Left renal cortex interstitium (tissue), 4 donors: ENCODE measurements around the gene ARL9. TPM values are rescaled to one million over a fixed set of nuclear protein-coding genes. Genes with fewer than 3 reads are reported as not detected.
"Not testable (repeated sequence)": the region's sequence is repeated elsewhere in the genome, so short reads cannot be mapped to it uniquely, and the experiment has no call there.

Experiments used
- DNase-seq, 4 donors: peaks; one replicate each; pipeline ENCODE4 v3.0.0-alpha.2; 2013; ENCODE audit warnings: low read depth in 4 of 4, low spot score in 2 of 4, missing footprints in 1 of 4
- polyA plus RNA-seq, 4 donors: library from polyadenylated mRNA; unstranded; fragments of 120-200 nt; gene quantifications; one replicate each; pipeline ENCODE4 v1.2.1, GENCODE V29; 2013; ENCODE audit not compliant: insufficient read length in 4 of 4

The ARL9 gene
- 1 to 10 TPM in 3 of 4 donors, under 1 TPM in 1; 0.62 to 2.0 (median 1.2) TPM for polyA plus RNA-seq

DNA sequence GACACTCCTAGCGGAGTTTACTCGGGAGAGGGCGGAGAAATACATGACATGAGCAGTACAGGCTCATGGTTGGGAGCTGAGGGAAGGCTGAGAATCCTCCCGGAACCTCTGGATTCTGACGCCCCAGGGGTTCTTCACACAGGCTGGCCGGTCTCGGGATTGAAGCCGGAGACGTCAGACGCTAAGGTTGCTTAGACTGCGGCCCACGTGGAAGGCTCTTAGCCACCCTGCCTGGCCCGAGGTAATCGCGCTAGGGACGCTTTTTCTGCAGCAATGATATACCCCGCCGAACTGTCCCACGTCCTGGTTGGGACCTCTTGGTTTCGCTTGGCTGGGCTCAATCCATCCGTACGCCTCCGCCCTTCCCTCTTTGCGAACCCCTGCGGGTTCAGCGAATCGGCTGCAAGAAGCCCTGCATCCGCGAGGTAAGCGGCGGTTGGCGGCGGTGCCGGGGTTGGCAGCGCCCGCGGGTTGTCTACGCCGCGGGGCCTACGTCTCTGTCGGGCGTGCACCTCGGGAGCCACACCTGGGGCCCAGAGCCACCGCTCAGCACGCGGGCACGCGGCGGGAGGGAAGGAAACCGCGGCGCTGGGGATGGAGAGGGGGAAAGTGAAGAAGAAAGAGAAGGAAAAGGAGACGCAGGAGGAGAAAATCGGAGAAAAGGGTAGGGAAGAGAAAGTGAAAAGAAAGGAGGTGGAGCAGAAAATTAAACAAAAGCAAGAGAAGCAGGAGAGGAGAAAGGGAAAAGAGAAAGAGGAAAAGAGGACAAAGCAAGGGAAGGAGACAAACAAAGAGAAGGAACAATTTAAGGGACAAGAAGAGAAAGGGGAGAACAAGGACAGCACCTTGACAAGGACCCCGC, at the start of gene ARL9:
Gene ARL9 (plus strand): TSS at position 523 of the 862 bp plus-strand sequence. CDS start 72 bp downstream, at position 595.
- DNase-seq: peak; percentile 31 to 45 (median 38)

- no peak for DNase-seq
Observed at GRCh38 chr4:56460085-56460484, 45.5 kb upstream of the ARL9 start.

DNA sequence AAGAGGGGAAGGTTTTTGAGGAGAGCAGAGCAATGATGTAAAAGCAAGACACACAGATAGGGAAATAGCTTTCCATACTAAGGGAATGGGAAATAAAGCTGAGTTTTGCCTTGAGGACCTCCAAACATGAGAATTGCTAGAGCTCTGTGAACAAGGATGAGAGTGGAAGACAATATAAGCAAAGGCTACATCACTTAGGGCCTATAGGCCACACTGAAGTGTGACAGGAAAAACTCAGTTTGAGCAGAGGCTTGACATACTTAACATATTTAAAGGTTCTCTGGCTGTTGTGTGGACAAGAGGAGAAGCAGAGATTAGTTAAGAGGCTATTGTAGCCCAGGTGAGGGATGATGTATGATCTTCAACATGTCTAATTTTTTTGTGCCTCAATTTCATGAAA, 43.4 kb upstream of the ARL9 start:
- no peak for DNase-seq

- DNase-seq: no peak
Observed at GRCh38 chr4:56463711-56464110, 41.9 kb upstream of the ARL9 start.

DNA sequence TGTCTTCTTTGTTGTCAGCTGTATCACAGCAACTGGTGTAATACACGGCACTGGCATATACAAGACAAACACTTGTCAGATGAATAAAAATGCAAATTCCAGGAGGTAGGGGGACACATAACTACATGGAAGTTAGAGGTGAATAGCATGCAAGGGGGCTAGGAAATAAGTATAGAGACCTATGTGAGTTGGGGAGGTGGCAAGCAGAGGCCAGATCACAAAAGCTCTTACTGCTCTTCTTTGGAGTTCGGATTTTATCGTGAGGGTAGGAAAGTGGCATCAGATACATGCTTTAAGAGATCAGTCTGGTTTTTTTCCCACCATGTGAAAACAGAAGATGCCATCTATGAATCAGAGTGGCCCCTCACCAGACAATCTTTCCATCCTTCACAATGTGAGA, 41.0 kb upstream of the ARL9 start:
- DNase-seq: no peak

DNA sequence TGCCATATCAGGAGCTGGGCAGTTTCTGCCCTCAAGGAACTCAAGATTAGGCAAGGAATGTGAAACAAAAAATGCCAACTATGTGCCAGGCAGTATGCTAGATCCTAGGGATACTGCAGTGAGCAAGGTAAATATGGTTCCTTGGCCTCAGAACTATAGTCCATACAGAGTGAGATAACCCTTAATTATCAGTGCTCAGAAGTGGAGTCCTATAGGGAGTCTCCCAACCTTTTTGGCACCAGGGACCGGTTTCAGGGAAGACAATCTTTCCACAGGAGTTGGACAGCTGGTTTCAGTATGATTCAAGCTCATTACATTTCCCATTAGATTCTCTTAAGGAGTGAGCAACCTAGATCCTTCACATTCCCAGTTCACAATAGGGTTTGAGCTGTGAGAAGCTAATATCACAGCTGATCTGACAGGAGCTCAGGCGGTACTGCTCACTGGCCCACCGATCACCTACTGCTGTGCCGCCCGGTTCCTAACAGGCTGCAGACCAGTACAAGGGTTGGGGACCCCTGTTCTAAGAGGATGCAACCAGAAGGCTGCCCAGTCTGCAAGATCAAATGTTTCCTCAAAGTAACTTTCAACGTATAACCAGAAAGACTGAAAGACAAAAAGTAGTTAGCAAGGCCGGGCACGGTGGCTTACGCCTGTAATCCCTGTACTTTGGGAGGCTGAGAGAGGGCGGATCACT, 39.8 kb upstream of the ARL9 start:
- no peak for DNase-seq

DNA sequence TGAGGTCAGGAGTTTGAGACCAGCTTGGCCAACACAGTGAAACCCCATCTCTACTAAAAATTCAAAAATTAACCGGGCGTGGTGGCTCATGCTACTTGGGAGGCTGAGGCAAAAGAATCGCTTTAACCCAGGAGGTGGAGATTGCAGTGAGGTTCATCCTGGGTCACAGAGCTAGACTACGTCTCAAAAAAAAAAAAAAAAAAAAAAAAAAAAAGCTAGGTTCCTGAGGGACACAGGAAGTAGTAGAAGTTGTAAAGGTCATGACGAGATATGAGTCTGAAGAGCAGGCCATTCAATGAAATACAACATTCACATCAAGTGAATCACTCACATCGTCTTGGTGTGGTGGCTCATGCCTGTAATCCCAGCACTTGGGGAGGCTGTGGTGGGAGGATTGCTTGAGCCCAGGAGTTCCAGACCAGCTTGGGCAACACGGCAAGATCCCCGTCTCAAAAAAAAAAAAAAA, 39.3 kb upstream of the ARL9 start:
- DNase-seq: not testable (repeated sequence)

GRCh38 chr4:56466910-56467283, 38.7 kb upstream of the ARL9 start:
- DNase-seq: peak in 1 of 4 donors; percentile 31

GRCh38 chr4:56467284-56468096, 38.1 kb upstream of the ARL9 start, which contains the start of gene SRP72:
Gene SRP72 (plus strand): TSS chr4:56467617. CDS start chr4:56467636, 19 bp downstream.
- DNase-seq: peak; percentile 69 to 88 (median 80)

- peak in 2 of 4 donors; percentile 41 to 56 for DNase-seq
Observed at GRCh38 chr4:56468097-56468422, 37.5 kb upstream of the ARL9 start.

DNA sequence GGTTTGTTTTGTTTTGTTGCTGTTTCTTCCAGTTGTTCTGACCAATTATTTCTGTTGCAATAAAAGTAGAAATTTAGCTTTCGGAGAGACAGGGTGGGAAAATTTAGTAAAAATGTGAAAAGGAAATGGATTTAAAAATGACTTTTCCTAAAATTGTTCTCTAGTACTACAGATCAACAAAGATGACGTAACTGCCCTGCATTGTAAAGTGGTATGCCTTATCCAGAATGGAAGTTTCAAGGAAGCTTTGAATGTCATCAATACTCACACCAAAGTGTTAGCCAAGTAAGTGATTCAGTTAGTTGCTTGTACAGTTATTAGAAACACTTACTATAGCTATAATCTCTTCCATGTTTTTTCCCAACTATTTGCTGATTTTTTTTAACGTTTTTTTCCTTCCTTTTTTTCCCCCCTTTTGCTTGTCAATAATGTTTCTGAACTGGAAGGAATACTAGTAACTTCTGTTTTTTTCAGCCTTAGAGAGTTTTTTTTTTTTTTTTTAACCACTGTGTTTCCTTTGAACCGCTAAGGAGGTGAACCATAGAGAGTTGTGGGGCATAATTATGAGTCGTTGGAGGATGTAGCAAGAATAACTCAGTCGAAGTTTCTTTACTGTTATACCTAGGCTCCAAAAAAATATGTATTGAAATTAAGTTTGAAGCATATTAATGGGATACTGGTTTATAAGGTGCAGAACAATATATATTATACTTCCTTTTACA, 35.9 kb upstream of the ARL9 start:
- DNase-seq: no peak

DNA sequence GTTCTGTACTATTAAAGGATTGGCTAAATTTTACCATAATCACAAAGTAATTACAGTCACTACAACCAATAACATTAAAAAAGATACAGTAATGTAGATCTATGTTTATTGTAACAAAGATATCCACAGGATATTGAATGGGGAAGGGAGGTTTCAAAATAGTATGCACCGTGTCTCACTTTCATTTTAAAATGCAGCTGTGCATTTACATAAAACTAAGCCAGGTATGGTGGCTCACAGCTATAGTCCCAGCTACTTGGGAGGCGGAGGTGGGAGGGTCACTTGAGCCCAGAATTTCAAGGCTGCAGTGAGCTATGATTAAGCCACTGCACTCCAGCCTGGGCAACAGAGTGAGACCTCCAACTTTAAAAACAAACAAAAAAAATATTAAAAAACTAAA, 29.7 kb upstream of the ARL9 start:
- no peak for DNase-seq

DNA sequence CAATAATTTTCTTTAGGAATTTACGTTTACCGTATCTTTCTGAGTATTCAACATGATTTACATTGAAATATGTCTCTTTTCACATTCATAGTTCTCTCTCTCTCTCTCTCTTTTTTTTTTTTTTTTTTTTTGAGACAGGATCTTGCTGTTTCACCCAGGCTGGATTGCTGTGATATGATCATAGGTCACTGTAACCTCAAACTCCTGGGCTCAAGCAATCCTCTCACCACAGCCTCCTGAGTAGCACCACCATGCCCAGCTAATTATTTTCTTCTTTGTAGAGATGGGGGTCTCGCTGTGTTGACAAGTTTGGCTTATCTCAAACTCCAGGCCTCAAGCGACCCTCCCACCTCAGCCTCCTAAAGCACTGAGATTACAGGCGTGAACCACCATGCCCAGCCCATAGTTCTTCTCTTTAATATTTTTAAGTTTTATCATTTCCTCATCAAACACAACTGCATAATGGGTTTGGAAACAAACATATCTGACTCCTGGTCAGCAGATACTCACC, 28.3 kb upstream of the ARL9 start:
- no peak for DNase-seq

- DNase-seq: no peak
Observed at GRCh38 chr4:56480691-56481090, 24.9 kb upstream of the ARL9 start.

- DNase-seq: no peak
Observed at GRCh38 chr4:56496241-56496640, 9.3 kb upstream of the ARL9 start.

DNA sequence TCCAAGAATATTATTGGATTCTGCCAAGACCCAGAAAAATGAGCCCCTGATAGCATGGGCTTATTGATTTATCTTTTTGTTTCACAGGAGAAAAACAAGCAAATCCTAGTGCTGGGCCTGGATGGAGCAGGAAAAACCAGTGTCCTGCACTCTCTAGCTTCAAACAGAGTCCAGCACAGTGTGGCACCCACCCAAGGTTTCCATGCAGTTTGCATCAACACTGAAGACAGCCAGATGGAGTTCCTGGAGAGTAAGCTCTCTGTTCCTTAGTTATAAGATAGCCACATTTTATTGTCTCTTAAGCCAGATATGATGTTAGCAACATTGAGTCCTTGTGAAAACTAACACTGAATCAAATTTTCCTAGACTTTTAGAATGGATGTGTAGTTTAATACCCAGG, 5.5 kb downstream of the ARL9 start:
- DNase-seq: no peak

GRCh38 chr4:56512166-56512565, 6.6 kb downstream of the ARL9 start:
- DNase-seq: no peak

- DNase-seq: no peak
Observed at GRCh38 chr4:56513517-56513916, 7.9 kb downstream of the ARL9 start.

GRCh38 chr4:56530269-56531148, 24.9 kb downstream of the ARL9 start:
- DNase-seq: peak in 3 of 4 donors; percentile 45 to 62 (median 46)
